Natural killer cell (primary cell): ENCODE measurements around the gene PTEN. TPM values are rescaled to one million over a fixed set of nuclear protein-coding genes. Genes with fewer than 3 reads are reported as not detected.
"Not testable (repeated sequence)": the region's sequence is repeated elsewhere in the genome, so short reads cannot be mapped to it uniquely, and the experiment has no call there.

Experiments
- ATAC-seq, 3 donors: fragments of 150-1000 bp in 2 of 3; fragments of 200-7000 bp in 1 of 3; cut with Tn5 transposase; 1 replicate in 1 of 3; 2 replicates in 2 of 3; pipeline ENCODE4 v1.10.0; 2021; ENCODE audit warnings: mild to moderate bottlenecking in 2 of 3, moderate library complexity in 2 of 3
- DNase-seq, 2 donors: peaks; one replicate each; pipeline versions ENCODE4 v3.0.0 to v3.0.0-alpha.2; 2013 to 2021; ENCODE audit warnings: mixed read lengths in 1 of 2
- H3K27ac ChIP-seq: one replicate; pipeline ENCODE4 v1.5.1; 2013; ENCODE audit warnings: mild to moderate bottlenecking, low read length
- H3K27me3 ChIP-seq: one replicate; pipeline ENCODE4 v1.6.1; 2013; ENCODE audit warnings: low read length; ENCODE audit not compliant: control insufficient read depth, insufficient read depth
- H3K36me3 ChIP-seq: one replicate; pipeline ENCODE4 v1.6.1; 2013; ENCODE audit warnings: low read length; ENCODE audit not compliant: control insufficient read depth, insufficient read depth
- H3K4me1 ChIP-seq: one replicate; pipeline ENCODE4 v1.6.1; 2013; ENCODE audit warnings: low read length; ENCODE audit not compliant: control insufficient read depth, insufficient read depth
- H3K4me3 ChIP-seq: one replicate; pipeline ENCODE4 v1.5.1; 2013; ENCODE audit warnings: low read length
- H3K9me3 ChIP-seq: one replicate; pipeline ENCODE4 v1.6.1; 2013; ENCODE audit warnings: low read length; ENCODE audit not compliant: control insufficient read depth, insufficient read depth
- H3K27ac Mint-ChIP-seq, 2 donors: one replicate each; pipeline ENCODE4 v1.8.0; 2022; ENCODE audit warnings: mild to moderate bottlenecking in 2 of 2, mixed read lengths in 2 of 2, moderate library complexity in 1 of 2
- H3K27me3 Mint-ChIP-seq, 2 donors: one replicate each; pipeline ENCODE4 v1.8.0; 2022; ENCODE audit warnings: low read depth in 2 of 2, mixed read lengths in 2 of 2
- H3K36me3 Mint-ChIP-seq: one replicate; pipeline ENCODE4 v1.8.0; 2022; ENCODE audit warnings: mixed read lengths
- H3K4me1 Mint-ChIP-seq, 2 donors: one replicate each; pipeline ENCODE4 v1.8.0; 2022; ENCODE audit warnings: mixed read lengths in 2 of 2
- H3K4me3 Mint-ChIP-seq: one replicate; pipeline ENCODE4 v1.8.0; 2022; ENCODE audit warnings: mild to moderate bottlenecking, moderate library complexity, mixed read lengths
- H3K9me3 Mint-ChIP-seq, 2 donors: one replicate each; pipeline ENCODE4 v1.8.0; 2022; ENCODE audit warnings: mixed read lengths in 2 of 2
- WGBS: methylation state at CpG from one replicate; pipeline ENCODE4 v1.1.7; 2013; ENCODE audit warnings: missing lambda C conversion rate; ENCODE audit not compliant: insufficient coverage; 5-methylcytosine and 5-hydroxymethylcytosine counted together
- intact Hi-C: fragments of 100-400 bp; cut with micrococcal nuclease; formaldehyde crosslinking; loops from one replicate; pipeline ENCODE4 v1.14.2; 2022
- total RNA-seq, 4 donors: library from RNA; stranded (reverse); fragments of 120-200 nt in 1 of 4; gene quantifications; one replicate each; pipeline versions ENCODE4 v1.2.3 to v1.2.4, GENCODE V29; 2013 to 2022
- TF ChIP-seq, protein P1 (sequence below): fragments of 200-600 bp; IDR thresholded peaks from one replicate; pipeline ENCODE4 v1.8.0; 2022; ENCODE audit warnings: antibody characterized with exemption

The PTEN gene
- total RNA-seq, 3 donors from 2014 or later (not counting 1 experiment from before 2014, with no cell fraction given): 107 to 142 (median 121) TPM

DNA sequence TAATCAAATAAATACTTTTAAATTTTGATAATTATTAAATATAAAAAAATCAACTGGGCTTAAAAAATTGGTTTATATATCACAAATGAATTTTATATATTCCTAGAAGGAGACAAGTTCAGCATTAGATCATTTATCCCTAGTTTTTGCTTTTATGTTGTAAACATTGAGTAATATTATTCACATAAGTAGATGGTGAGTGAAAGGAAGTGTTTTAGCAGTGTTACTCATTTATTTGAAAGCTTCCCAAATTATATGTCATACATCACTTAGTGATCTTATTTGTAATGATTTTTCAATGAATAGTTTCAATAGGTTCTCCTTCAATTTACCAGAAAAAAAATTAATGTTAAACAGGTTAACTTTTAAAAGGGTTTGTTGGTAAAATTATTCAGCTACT is 15.9 kb upstream of the PTEN start:
- H3K9me3 ChIP-seq: no peaks in the 10 kb centered on the region
- Mint-ChIP-seq H3K4me1 (peaks cover 0 to 7% of the 10 kb centered on the region in 2 donors), H3K4me3 (no peak overlapping the region), H3K36me3 (no peaks in the 10 kb centered on the region), H3K27me3 (no peaks in the 10 kb centered on the region), H3K9me3 (no peaks in the 10 kb centered on the region), H3K27ac (no peak overlapping the region)
- H3K4me1 ChIP-seq: no peaks in the 10 kb centered on the region
- no peak overlapping the region for H3K27ac ChIP-seq
- DNase-seq: no peak
- TF ChIP-seq, protein P1, sequence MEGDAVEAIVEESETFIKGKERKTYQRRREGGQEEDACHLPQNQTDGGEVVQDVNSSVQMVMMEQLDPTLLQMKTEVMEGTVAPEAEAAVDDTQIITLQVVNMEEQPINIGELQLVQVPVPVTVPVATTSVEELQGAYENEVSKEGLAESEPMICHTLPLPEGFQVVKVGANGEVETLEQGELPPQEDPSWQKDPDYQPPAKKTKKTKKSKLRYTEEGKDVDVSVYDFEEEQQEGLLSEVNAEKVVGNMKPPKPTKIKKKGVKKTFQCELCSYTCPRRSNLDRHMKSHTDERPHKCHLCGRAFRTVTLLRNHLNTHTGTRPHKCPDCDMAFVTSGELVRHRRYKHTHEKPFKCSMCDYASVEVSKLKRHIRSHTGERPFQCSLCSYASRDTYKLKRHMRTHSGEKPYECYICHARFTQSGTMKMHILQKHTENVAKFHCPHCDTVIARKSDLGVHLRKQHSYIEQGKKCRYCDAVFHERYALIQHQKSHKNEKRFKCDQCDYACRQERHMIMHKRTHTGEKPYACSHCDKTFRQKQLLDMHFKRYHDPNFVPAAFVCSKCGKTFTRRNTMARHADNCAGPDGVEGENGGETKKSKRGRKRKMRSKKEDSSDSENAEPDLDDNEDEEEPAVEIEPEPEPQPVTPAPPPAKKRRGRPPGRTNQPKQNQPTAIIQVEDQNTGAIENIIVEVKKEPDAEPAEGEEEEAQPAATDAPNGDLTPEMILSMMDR: no peak
- H3K4me3 ChIP-seq: no peak overlapping the region
- intact Hi-C loops: no loop called here
- ATAC-seq: no peak
- H3K27me3 ChIP-seq: no peaks in the 10 kb centered on the region
- H3K36me3 ChIP-seq: no peaks in the 10 kb centered on the region

DNA sequence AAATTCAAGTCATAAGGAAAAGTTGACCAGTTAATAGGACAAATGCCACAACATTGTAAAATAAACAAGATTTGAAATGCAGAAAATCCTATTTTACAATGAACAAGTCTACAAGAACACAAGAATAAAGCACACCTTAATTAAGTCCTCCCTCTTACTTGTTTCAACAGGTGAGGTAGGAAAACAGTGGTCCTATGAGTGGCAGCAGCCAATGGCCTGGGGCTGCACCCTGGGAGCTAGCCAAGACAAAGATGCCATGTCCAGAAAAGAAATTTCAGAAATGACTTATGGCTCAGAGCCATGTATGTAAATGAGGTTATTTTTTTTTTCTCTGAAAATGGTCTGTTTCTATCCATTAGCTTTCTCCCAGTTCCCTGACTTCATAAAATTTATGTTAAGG is 14.4 kb upstream of the PTEN start:
- intact Hi-C loops: no loop called here
- H3K36me3 ChIP-seq: no peaks in the 10 kb centered on the region
- Mint-ChIP-seq H3K36me3 (no peaks in the 10 kb centered on the region), H3K9me3 (no peaks in the 10 kb centered on the region), H3K27me3 (no peaks in the 10 kb centered on the region), H3K4me3 (no peak overlapping the region), H3K27ac (no peak overlapping the region), H3K4me1 (peaks cover 0 to 7% of the 10 kb centered on the region in 2 donors)
- H3K4me3 ChIP-seq: no peak overlapping the region
- no peak for ATAC-seq
- no peaks in the 10 kb centered on the region for H3K9me3 ChIP-seq
- TF ChIP-seq, protein P1: no peak
- H3K27me3 ChIP-seq: no peaks in the 10 kb centered on the region
- H3K4me1 ChIP-seq: no peaks in the 10 kb centered on the region
- no peak for DNase-seq
- no peak overlapping the region for H3K27ac ChIP-seq

DNA sequence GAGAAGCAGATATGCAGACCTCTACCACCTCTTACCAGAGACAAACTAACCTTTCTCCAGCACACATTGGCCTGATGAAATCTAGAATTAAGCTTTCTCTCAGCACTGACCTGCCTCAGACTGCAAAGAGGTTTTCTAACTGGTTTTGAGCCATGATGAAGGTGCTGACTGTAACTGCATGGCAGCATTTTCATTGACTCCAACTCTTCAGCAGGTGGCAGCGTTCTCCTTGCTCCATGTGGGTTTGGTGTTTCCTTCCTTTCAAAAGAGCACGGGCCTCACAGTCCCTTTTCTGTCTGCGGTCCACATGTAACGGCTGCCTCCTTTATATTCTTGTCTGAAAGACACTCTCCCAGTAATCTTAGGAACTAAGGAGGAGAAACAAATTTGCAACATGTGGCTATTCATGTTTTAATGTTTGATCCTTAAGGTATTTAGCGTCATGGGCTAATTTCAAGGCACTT is 12.7 kb upstream of the PTEN start:
- H3K36me3 Mint-ChIP-seq: no peaks in the 10 kb centered on the region
- 23% methylated on average over 4 of the region's 5 CpGs for WGBS
- ATAC-seq: peak; percentile 65 to 88 (median 79)
- no peak overlapping the region for H3K4me3 Mint-ChIP-seq
- no peaks in the 10 kb centered on the region for H3K27me3 Mint-ChIP-seq
- intact Hi-C loops: loop anchor here (1.0 kb wide), 1 partner anchor 703 kb away; no protein-coding TSS in a partner anchor
- Histone ChIP-seq H3K9me3 (no peaks in the 10 kb centered on the region), H3K27ac (no peak overlapping the region), H3K4me1 (no peaks in the 10 kb centered on the region), H3K36me3 (no peaks in the 10 kb centered on the region), H3K27me3 (no peaks in the 10 kb centered on the region), H3K4me3 (no peak overlapping the region)
- no peaks in the 10 kb centered on the region for H3K9me3 Mint-ChIP-seq
- H3K4me1 Mint-ChIP-seq: peaks cover 6 to 12% of the 10 kb centered on the region in 2 donors
- peak in 1 of 2 donors; percentile 79 for DNase-seq
- no peak overlapping the region for H3K27ac Mint-ChIP-seq
- TF ChIP-seq, protein P1: peak; percentile 34

DNA sequence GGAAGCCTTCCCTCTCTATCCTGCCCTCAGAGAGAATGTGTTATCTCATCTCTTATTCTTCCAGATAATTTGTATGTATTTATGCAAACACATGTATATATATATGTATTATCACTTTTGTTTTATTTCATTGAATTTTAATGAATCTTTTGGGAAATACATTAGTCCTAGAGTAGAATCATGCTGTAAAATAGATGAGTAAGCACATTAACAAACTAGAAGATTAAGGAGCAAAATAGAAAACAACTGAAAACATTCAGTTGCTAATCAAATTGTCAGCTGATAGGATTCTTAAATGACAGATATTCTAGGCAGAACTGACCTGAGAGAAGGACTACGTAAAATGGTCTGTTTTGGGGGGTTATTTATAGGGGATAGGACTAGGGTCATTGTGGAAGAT is 11.3 kb upstream of the PTEN start:
- no peak overlapping the region for H3K27ac Mint-ChIP-seq
- Histone ChIP-seq H3K27me3 (no peaks in the 10 kb centered on the region), H3K4me1 (no peaks in the 10 kb centered on the region), H3K9me3 (no peaks in the 10 kb centered on the region), H3K27ac (no peak overlapping the region), H3K4me3 (no peak overlapping the region), H3K36me3 (no peaks in the 10 kb centered on the region)
- ATAC-seq (no peak), DNase-seq (no peak)
- H3K27me3 Mint-ChIP-seq: peaks cover 0 to 3% of the 10 kb centered on the region in 2 donors
- H3K4me1 Mint-ChIP-seq: peaks cover 8 to 14% of the 10 kb centered on the region in 2 donors
- TF ChIP-seq, protein P1: no peak
- no peak overlapping the region for H3K4me3 Mint-ChIP-seq
- intact Hi-C loops: no loop called here
- H3K9me3 Mint-ChIP-seq: no peaks in the 10 kb centered on the region
- 100% methylated on average over 1 of the region's 1 CpG for WGBS
- H3K36me3 Mint-ChIP-seq: no peaks in the 10 kb centered on the region

DNA sequence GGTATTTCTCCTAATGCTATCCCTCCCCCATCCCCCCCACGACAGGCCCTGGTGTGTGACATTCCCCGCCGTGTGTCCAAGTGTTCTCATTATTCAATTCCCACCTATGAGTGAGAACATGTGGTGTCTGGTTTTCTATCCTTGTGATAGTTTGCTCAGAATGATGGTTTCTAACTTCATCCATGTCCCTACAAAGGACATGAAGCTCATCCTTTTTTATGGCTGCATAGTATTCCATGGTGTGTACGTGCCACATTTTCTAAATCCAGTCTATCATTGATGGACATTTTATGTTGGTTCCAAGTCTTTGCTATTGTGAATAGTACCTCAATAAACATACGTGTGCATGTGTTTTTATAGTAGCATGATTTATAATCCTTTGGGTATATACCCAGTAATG is 8.2 kb upstream of the PTEN start:
- H3K9me3 Mint-ChIP-seq, H3K27me3 Mint-ChIP-seq, H3K27me3 ChIP-seq, H3K4me3 Mint-ChIP-seq, H3K4me1 ChIP-seq, ATAC-seq, H3K27ac ChIP-seq, intact Hi-C loops, H3K36me3 ChIP-seq, DNase-seq, H3K9me3 ChIP-seq, H3K4me3 ChIP-seq, H3K36me3 Mint-ChIP-seq: not testable (repeated sequence)
- WGBS: 100% methylated on average over 1 of the region's 5 CpGs
- H3K27ac Mint-ChIP-seq: peak overlapping the region in 1 of 2 donors; percentile 30
- H3K4me1 Mint-ChIP-seq: peaks cover 10 to 15% of the 10 kb centered on the region in 2 donors
